GM18868 (cell line): ENCODE measurements around the gene HSD17B1.
"Not testable (repeated sequence)": the region's sequence is repeated elsewhere in the genome, so short reads cannot be mapped to it uniquely, and the experiment has no call there.

Experiments
- ATAC-seq: cut with Tn5 transposase; IDR thresholded peaks from one replicate; pipeline ENCODE4 v1.9.1; 2021; ENCODE audit warnings: mild to moderate bottlenecking, moderate library complexity; ENCODE audit not compliant: unreplicated experiment

Gene HSD17B1

GRCh38 chr17:42545755-42546505 is 6.8 kb upstream of the HSD17B1 start:
- ATAC-seq = not testable (repeated sequence)

GRCh38 chr17:42547001-42547461 is 5.7 kb upstream of the HSD17B1 start:
- ATAC-seq = no peak

- ATAC-seq = no peak
These were observed 5.0 kb upstream of the HSD17B1 start for GRCh38 chr17:42547698-42548069.

- ATAC-seq = peak; percentile 68
These were observed 4.5 kb upstream of the HSD17B1 start for GRCh38 chr17:42548070-42548837.

- no peak for ATAC-seq
These were observed 3.5 kb upstream of the HSD17B1 start for GRCh38 chr17:42548993-42549755.

- ATAC-seq = no peak
These were observed 567 bp downstream of the HSD17B1 start for GRCh38 chr17:42553161-42553818.

GRCh38 chr17:42553866-42554249 is 1.1 kb downstream of the HSD17B1 start:
- ATAC-seq = no peak

GRCh38 chr17:42554250-42555121 is 1.8 kb downstream of the HSD17B1 start:
- ATAC-seq = peak; percentile 83

GRCh38 chr17:42555122-42555622 is 2.4 kb downstream of the HSD17B1 start:
- no peak for ATAC-seq

- not testable (repeated sequence) for ATAC-seq
These were observed 3.4 kb downstream of the HSD17B1 start for GRCh38 chr17:42555961-42556617.

GRCh38 chr17:42559075-42559474 is 6.4 kb downstream of the HSD17B1 start:
- no peak for ATAC-seq

- ATAC-seq = no peak
These were observed 7.5 kb downstream of the HSD17B1 start for GRCh38 chr17:42560246-42560645.

- ATAC-seq = no peak
These were observed 9.2 kb downstream of the HSD17B1 start, which contains the start of gene COASY for GRCh38 chr17:42561897-42562387. TSS of gene COASY (plus strand) at chr17:42562148. CDS start at chr17:42562623, 475 bp downstream.

GRCh38 chr17:42562388-42563142 is 9.8 kb downstream of the HSD17B1 start:
- ATAC-seq = no peak

GRCh38 chr17:42563143-42563509 is 10.4 kb downstream of the HSD17B1 start:
- ATAC-seq = no peak

GRCh38 chr17:42563543-42563942 is 10.8 kb downstream of the HSD17B1 start:
- no peak for ATAC-seq

GRCh38 chr17:42563950-42564349 is 11.2 kb downstream of the HSD17B1 start:
- ATAC-seq = no peak

- no peak for ATAC-seq
These were observed 12.2 kb downstream of the HSD17B1 start for GRCh38 chr17:42564815-42565522.
